GM18508 (cell line): ENCODE data around the gene LIN7C.
"Not testable (repeated sequence)": the region's sequence is repeated elsewhere in the genome, so short reads cannot be mapped to it uniquely, and the experiment has no call there.

ENCODE experiments used
- ATAC-seq: cut with Tn5 transposase; IDR thresholded peaks from one replicate; pipeline ENCODE4 v1.9.1; 2021; ENCODE audit warnings: moderate number of reproducible peaks; ENCODE audit not compliant: insufficient read depth, unreplicated experiment

Gene LIN7C

DNA sequence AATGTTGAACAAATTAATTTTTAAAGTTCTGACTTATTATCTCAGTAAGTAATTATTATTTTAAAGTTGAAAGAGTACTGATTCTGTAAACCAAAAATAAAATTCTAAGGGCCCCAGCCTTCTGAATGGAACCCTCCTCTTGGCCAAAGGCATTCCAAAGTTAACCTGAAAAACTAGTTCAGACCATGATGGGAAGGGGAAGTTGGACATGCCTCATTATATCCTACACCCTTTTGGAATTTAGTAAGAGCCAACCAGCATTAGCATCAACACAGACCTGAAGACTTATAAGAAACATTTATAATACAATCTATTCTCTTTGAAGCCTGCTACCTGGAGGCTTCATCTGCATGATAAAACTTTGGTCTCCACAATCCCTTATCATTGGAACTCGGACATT lies 52.9 kb downstream of the LIN7C start:
- ATAC-seq = no peak

DNA sequence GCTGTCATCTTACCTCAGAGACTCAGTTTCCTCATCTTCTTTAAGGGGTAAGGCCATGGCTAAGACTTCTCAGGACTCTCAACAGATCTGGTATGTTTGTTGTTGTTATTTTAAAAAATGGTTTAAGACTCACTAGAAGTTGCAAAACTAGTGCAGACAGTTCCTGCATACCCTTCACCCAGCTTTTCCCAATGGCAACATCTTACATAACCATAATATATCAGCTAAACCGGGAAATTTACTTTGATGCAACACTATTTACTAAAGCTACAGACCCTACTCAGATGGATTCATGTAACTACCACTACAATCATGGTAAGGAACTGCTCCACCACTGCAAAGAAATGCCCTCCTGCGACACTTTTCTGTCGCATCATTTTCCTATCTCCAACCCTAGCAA lies 54.4 kb downstream of the LIN7C start:
- no peak for ATAC-seq

GRCh38 chr11:27451244-27451965 lies 55.2 kb downstream of the LIN7C start:
- no peak for ATAC-seq

DNA sequence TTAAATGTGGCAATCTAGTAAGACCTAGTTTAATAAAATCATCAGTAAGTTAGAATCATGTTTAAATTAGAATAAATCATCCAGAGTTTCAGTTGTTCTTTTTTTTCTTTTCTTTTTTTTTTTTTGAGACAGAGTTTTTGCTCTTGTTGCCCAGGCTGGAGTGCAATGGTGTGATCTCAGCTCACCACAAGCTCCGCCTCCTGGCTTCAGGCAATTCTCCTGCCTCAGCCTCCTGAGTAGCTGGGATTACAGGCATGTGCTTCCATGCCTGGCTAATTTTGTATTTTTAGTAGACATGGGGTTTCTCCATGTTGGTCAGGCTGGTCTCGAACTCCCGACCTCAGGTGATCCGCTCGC lies 58.4 kb downstream of the LIN7C start:
- ATAC-seq = not testable (repeated sequence)

DNA sequence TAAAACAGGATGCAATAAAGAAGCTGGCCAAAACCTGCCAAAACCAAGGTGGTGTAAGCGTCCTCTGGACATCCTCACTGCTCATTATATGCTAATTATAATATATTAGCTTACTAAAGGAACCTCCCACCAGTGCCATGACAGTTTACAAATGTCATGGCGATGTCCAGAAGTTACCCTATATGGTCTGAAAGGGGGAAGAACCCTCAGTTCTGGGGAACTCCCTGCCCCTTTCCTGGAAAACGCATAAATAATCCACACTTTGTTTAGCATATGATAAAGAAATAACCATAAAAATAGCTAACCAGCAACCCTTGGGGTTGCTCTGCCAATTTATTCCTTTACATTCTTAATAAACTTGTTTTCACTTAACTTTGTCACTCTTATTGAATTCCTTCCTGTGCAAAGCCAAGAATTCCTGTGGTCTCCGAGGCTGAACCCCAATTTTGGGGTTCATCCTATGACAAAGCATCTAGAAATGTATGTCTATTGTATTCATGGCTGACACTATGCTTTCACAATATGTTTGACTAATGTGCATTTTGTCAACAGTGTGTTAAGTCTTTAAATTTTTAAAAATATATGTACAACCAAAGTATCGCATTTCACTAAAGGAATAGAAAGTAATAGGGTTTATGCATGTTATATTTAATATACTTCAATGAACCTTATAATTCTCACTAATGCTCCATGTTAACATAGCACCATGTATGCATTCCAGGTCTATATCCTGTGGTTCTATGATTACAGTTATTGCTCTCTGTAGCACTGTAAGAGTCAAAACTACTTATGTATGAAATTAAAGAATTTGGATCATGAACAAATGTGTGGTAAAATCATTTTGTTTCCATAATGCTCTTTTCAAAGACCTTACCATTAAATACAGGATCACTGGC lies 59.0 kb downstream of the LIN7C start:
- ATAC-seq = no peak

- no peak for ATAC-seq
These were observed 60.9 kb downstream of the LIN7C start for GRCh38 chr11:27445625-27446024.

DNA sequence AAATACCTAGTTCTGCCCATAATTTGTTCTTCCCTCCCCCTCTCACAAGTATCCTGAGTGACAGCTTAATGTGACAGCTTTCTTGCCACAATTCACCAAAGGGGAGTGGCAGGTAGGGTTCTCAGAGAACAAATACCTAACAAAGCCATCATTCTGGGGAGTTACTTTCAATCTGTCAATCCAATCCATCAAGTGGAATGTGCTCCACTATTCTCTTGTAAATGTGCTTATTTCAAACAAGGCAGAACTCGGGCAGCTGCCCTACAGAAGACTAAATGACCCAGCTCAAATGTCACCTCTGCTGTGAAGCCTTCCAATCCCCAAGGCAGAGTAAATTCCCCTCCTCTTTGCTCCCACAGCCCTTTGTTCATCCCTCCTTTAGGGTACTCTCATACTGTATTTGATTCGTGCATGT lies 61.8 kb downstream of the LIN7C start:
- no peak for ATAC-seq
